Measurements from ENCODE around the gene PAK2.

GRCh38 chr3:196749125-196749524 is 9.5 kb downstream of the PAK2 start:
- TF ChIP-seq ZNF785 (CRISPR knock-in tag; IDR thresholded peaks at IDR 0.05): no peak
- no peak for TF ChIP-seq SMAD1 (IDR thresholded peaks at IDR 0.05; ENCODE audit: low read depth, low read length, partially characterized antibody)
- TF ChIP-seq HOMEZ (CRISPR knock-in tag; IDR thresholded peaks at IDR 0.05): no peak
- no peak for TF ChIP-seq SNAPC5 (CRISPR knock-in tag; IDR thresholded peaks at IDR 0.05)
- no peak for TF ChIP-seq MEIS2 (IDR thresholded peaks at IDR 0.05; ENCODE audit: partially characterized antibody)
